ENCODE results near the gene DRC7.
"Not testable (repeated sequence)": the region's sequence is repeated elsewhere in the genome, so short reads cannot be mapped to it uniquely, and the experiment has no call there.

The DRC7 gene

DNA sequence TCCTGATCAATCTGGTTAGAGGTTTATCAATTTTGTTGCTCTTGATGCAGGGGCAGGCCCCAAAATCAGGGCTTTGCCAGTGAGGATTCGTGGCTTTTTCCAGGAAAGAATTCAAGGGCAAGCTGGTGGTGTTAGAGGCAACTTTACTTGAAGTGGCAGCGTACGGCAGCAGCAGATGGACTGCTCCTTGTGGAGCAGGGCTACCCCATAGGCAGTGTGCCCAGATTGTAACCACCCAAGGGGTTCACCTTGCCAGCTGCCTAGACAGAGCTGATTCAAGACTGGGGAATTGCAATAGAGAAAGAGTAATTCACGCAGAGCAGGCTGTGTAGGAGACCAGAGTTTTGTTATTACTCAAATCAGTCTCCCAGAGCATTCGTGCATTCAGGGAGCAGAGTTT, 16.7 kb downstream of the DRC7 start:
- TF ChIP-seq, protein P1, sequence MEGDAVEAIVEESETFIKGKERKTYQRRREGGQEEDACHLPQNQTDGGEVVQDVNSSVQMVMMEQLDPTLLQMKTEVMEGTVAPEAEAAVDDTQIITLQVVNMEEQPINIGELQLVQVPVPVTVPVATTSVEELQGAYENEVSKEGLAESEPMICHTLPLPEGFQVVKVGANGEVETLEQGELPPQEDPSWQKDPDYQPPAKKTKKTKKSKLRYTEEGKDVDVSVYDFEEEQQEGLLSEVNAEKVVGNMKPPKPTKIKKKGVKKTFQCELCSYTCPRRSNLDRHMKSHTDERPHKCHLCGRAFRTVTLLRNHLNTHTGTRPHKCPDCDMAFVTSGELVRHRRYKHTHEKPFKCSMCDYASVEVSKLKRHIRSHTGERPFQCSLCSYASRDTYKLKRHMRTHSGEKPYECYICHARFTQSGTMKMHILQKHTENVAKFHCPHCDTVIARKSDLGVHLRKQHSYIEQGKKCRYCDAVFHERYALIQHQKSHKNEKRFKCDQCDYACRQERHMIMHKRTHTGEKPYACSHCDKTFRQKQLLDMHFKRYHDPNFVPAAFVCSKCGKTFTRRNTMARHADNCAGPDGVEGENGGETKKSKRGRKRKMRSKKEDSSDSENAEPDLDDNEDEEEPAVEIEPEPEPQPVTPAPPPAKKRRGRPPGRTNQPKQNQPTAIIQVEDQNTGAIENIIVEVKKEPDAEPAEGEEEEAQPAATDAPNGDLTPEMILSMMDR (IDR thresholded peaks at IDR 0.05; ENCODE audit: insufficient read depth, missing control alignments): no peak
- DNase-seq (ENCODE audit: insufficient read length, low spot score) (no peak), FAIRE-seq (no peak)

DNA sequence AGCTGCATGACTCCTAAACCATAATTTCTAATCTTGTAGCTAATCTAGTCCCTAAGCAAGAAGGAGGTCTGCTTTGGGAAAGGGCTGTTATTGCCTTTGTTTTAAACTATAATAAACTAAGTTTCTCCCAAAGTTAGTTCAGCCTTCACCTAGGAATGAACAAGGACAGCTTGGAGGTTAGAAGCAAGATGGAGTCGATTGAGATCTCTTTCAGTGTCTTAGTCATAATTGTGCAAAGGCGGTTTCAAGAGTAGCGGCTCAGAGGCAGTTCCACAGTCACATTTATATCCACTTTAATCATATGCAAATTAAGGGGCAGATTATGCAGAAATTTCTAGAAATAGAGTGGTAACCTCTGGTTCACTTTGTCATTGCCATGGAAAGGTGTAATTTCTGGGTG, 17.4 kb downstream of the DRC7 start:
- FAIRE-seq: no peak
- TF ChIP-seq, protein P1 (IDR thresholded peaks at IDR 0.05; ENCODE audit: insufficient read depth, missing control alignments): no peak

DNA sequence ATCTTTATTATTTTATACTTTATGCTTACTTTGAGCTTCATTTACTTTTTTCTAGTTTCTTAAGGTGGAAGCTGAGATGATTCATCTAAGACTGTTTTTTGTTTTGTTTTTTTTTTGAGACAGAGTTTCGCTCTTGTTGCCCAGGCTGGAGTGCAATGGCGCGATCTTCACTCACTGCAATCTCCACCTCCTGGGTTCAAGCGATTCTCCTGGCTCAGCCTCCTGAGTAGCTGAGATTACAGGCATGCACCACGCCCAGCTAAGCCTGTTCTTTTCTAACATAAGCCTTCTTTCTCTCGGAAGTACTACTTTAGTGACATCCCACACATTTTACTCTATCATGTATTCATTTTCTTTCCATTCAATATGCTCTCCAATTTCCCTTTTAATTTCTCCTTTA, 18.0 kb downstream of the DRC7 start:
- not testable (repeated sequence) for DNase-seq (ENCODE audit: insufficient read length, low spot score); FAIRE-seq

More for the DNA sequence above, 17.4 kb downstream of the DRC7 start:
- DNase-seq (ENCODE audit: insufficient read length, low spot score): no peak

DNA sequence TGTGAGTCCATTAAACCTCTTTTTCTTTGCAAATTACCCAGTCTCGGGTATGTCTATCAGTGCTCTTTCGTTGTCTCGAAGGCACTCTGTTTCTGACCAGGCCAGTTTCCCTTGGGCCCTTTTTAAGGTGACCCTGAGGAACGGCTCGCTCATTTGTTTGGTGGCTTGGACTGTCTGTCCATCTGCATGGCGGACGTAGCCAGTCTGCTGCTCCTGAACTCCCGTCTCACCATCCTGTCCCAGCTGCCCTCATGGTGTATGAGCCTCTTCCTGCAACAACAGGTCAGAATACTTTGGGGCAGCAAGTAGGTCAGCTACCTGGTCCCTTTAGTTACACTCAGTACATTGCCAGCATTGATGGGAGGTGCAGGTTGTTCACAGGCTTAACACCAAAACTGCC, 19.0 kb downstream of the DRC7 start:
- TF ChIP-seq, protein P1 (IDR thresholded peaks at IDR 0.05; ENCODE audit: insufficient read depth, missing control alignments): no peak
- no peak for DNase-seq (ENCODE audit: insufficient read length, low spot score)
- FAIRE-seq: no peak

DNA sequence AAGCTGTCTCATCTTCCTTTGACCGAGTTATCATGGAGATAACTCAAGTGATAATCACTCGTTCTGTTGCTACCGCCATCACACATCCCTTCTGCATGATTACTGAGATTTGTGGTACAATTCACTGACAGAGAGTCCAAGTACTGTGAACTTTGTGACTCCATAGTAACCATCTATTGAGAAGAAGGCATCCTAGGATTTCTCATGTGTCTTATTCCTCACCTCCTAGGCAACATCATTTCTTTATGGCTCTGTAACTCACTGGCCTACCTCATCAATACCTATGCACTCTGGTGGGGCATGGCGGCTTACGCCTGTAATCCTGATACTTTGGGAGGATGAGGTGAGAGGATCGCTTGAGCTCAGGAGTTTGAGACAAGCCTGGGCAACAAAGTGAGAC, 19.4 kb downstream of the DRC7 start:
- TF ChIP-seq, protein P1 (IDR thresholded peaks at IDR 0.05; ENCODE audit: insufficient read depth, missing control alignments): no peak
- FAIRE-seq (no peak), DNase-seq (ENCODE audit: insufficient read length, low spot score) (no peak)

DNA sequence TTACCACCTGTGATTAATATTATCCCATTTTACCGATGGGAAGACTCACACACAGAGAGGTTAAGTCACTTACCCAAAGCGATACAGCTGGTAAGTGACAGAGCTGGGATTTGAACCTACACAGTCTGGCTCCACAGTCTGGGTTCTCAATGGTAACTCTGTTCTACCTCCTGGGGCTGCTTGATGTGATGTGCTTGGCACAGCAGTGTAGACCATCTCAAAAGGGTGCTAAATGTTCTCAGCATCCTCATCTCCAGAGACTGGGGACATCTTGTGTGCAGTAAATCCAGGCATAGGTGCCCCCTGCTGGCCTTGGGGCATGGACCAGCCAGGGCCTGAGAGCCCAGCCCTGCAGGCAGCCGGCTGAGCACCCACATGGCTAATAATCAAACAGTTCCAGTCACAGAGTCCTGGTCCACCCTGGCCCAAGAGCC, 25.6 kb downstream of the DRC7 start:
- TF ChIP-seq, protein P1 (IDR thresholded peaks at IDR 0.05; ENCODE audit: insufficient read depth, missing control alignments): peak; percentile 29
- no peak for DNase-seq (ENCODE audit: insufficient read length, low spot score)
- FAIRE-seq: no peak

DNA sequence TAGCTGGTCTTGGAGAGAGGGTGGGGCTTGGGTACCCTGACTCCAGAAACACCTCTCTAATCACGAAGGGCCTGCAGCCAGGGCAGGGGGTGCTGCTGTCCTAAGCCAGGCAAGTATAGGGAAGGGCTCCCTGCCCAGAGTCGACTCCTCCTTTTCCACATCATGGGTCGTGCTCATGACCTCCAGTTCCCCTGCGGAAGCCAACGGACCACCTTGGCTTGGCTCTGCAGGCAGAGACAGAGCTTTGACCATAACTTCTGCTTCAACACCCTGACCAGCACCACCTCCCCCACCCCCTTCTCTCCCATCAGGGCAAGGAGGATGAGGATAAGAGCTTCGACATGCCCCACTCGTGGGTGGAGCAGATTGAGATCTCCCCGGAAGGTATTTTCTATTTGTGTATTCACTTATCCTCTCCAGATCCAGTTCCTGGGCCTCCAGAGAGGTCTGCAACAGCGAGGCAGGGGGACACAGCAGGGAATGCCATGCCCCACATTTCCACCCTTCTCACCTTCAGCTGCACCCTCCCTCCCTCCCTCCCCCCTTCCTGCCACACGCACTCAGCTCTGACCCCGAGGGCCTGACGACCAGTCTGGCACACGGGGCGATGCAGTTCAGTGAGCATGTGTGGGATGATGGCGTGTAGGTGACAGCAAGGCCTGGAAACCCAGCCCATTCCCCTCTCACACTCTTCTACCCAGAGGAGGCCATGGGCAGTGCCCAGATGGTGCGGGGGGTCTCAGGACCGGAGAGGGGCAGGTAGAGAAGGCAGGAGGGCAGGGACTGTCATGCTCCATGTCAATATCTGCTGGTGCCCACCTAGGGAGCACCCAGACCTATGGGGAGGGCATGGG, 27.0 kb downstream of the DRC7 start:
- DNase-seq (ENCODE audit: insufficient read length, low spot score) (no peak), FAIRE-seq (no peak)
- TF ChIP-seq, protein P1 (IDR thresholded peaks at IDR 0.05; ENCODE audit: insufficient read depth, missing control alignments): no peak
